H9 (cell line): Measurements from ENCODE around the gene MS4A4A. TPM values are rescaled to one million over a fixed set of nuclear protein-coding genes. Genes with fewer than 3 reads are reported as not detected.

Source experiments
- DNase-seq: peaks from one replicate; pipeline ENCODE4 v3.0.0-alpha.2; 2017
- H2AFZ ChIP-seq: one replicate; pipeline ENCODE4 v1.6.1; 2013; ENCODE audit warnings: mild to moderate bottlenecking, low read length, control low read depth, moderate library complexity
- H2AK5ac ChIP-seq: 2 replicates; pipeline ENCODE4 v1.6.1; 2013; ENCODE audit warnings: low read length, control low read depth, mixed read lengths; ENCODE audit not compliant: insufficient read length
- H2BK120ac ChIP-seq: one replicate; pipeline ENCODE4 v1.6.1; 2013; ENCODE audit warnings: low read depth, mild to moderate bottlenecking, low read length, control low read depth, inconsistent platforms; ENCODE audit not compliant: poor library complexity, severe bottlenecking
- H2BK12ac ChIP-seq: 2 replicates; pipeline ENCODE4 v1.6.1; 2013; ENCODE audit warnings: low read length, control low read depth, mixed read lengths, low read depth; ENCODE audit not compliant: insufficient read length
- H2BK15ac ChIP-seq: 2 replicates; pipeline ENCODE4 v1.6.1; 2013; ENCODE audit warnings: low read depth, low read length, control low read depth
- H2BK20ac ChIP-seq: one replicate; pipeline ENCODE4 v1.6.1; 2013; ENCODE audit warnings: low read depth, mild to moderate bottlenecking, low read length, control low read depth, inconsistent platforms; ENCODE audit not compliant: poor library complexity, severe bottlenecking
- H2BK5ac ChIP-seq: 2 replicates; pipeline ENCODE4 v1.6.1; 2013; ENCODE audit warnings: low read length, control low read depth, mixed read lengths; ENCODE audit not compliant: insufficient read length
- H3K14ac ChIP-seq: 2 replicates; pipeline ENCODE4 v1.6.1; 2013; ENCODE audit warnings: low read length, control low read depth; ENCODE audit not compliant: insufficient read depth
- H3K18ac ChIP-seq: 2 replicates; pipeline ENCODE4 v1.6.1; 2013; ENCODE audit warnings: low read depth, mild to moderate bottlenecking, mixed read lengths, low read length, control low read depth; ENCODE audit not compliant: insufficient read length
- H3K23ac ChIP-seq: 2 replicates; pipeline ENCODE4 v1.6.1; 2013; ENCODE audit warnings: low read length, control low read depth, mixed read lengths, low read depth; ENCODE audit not compliant: insufficient read length
- H3K23me2 ChIP-seq: 2 replicates; pipeline ENCODE4 v1.6.1; 2013; ENCODE audit warnings: low read depth, mild to moderate bottlenecking, mixed read lengths, low read length, control low read depth; ENCODE audit not compliant: insufficient read length, poor library complexity, severe bottlenecking
- H3K27ac ChIP-seq: 2 replicates; pipeline ENCODE4 v1.5.1; 2013; ENCODE audit warnings: low read length, control low read depth, mixed read lengths, low read depth; ENCODE audit not compliant: insufficient read length
- H3K27me3 ChIP-seq: 2 replicates; pipeline ENCODE4 v1.6.1; 2013; ENCODE audit warnings: low read length, control low read depth, inconsistent platforms; ENCODE audit not compliant: insufficient read depth
- H3K4ac ChIP-seq: 2 replicates; pipeline ENCODE4 v1.6.1; 2013; ENCODE audit warnings: low read depth, mild to moderate bottlenecking, control low read depth, inconsistent platforms, low read length, moderate library complexity
- H3K4me1 ChIP-seq: 2 replicates; pipeline ENCODE4 v1.6.1; 2013; ENCODE audit warnings: low read length, control low read depth, inconsistent platforms; ENCODE audit not compliant: insufficient read depth
- H3K4me2 ChIP-seq: 2 replicates; pipeline ENCODE4 v1.6.1; 2013; ENCODE audit warnings: low read length, control low read depth, mixed read lengths; ENCODE audit not compliant: insufficient read length, insufficient read depth
- H3K56ac ChIP-seq: 2 replicates; pipeline ENCODE4 v1.6.1; 2013; ENCODE audit warnings: low read depth, mild to moderate bottlenecking, mixed read lengths, low read length, control low read depth; ENCODE audit not compliant: insufficient read length
- H3K79me1 ChIP-seq: 2 replicates; pipeline ENCODE4 v1.6.1; 2013; ENCODE audit warnings: low read depth, mild to moderate bottlenecking, moderate library complexity, low read length, control low read depth, inconsistent platforms; ENCODE audit not compliant: insufficient read depth, poor library complexity, severe bottlenecking
- H3K79me2 ChIP-seq: 2 replicates; pipeline ENCODE4 v1.6.1; 2013; ENCODE audit warnings: low read length, control low read depth, inconsistent platforms; ENCODE audit not compliant: insufficient read depth
- H3K9ac ChIP-seq: 2 replicates; pipeline ENCODE4 v1.6.1; 2013; ENCODE audit warnings: low read length, control low read depth, mixed read lengths; ENCODE audit not compliant: insufficient read length; ENCODE audit errors: extremely low read depth
- H3K9me3 ChIP-seq: one replicate; pipeline ENCODE4 v1.6.1; 2013; ENCODE audit warnings: low read depth, low read length, inconsistent platforms; ENCODE audit not compliant: control insufficient read depth
- H3T11ph ChIP-seq: one replicate; pipeline ENCODE4 v1.6.1; 2013; ENCODE audit warnings: mild to moderate bottlenecking, low read length, control low read depth, inconsistent platforms
- H4K20me1 ChIP-seq: one replicate; pipeline ENCODE4 v1.6.1; 2013; ENCODE audit not compliant: control insufficient read depth, insufficient read length, insufficient read depth
- H4K5ac ChIP-seq: 2 replicates; pipeline ENCODE4 v1.6.1; 2013; ENCODE audit warnings: low read depth, mild to moderate bottlenecking, mixed read lengths, low read length, control low read depth; ENCODE audit not compliant: insufficient read length
- H4K8ac ChIP-seq: replicated peaks from 2 replicates; pipeline ENCODE4 v1.6.1; 2013; ENCODE audit warnings: low read length, control low read depth, mixed read lengths, low read depth; ENCODE audit not compliant: insufficient read length
- H4K91ac ChIP-seq: 2 replicates; pipeline ENCODE4 v1.6.1; 2013; ENCODE audit warnings: low read depth, mild to moderate bottlenecking, moderate library complexity, mixed read lengths, low read length, control low read depth; ENCODE audit not compliant: insufficient read length
- H3K27ac Mint-ChIP-seq, 3 experiments: 2 replicates in 2 of 3; 3 replicates in 1 of 3; pipeline ENCODE4 v1.8.0; 2020 to 2021; ENCODE audit warnings: mixed read lengths in 3 of 3, mild to moderate bottlenecking in 1 of 3, moderate library complexity in 1 of 3
- H3K27me3 Mint-ChIP-seq: 2 replicates; pipeline ENCODE4 v1.8.0; 2021; ENCODE audit warnings: low read depth, mild to moderate bottlenecking, moderate library complexity, mixed read lengths
- H3K36me3 Mint-ChIP-seq, 3 experiments: 2 replicates in 2 of 3; 3 replicates in 1 of 3; pipeline ENCODE4 v1.8.0; 2020 to 2021; ENCODE audit warnings: low read depth in 3 of 3, mixed read lengths in 3 of 3; ENCODE audit not compliant: insufficient read depth in 1 of 3
- H3K4me1 Mint-ChIP-seq, 2 experiments: 2 replicates each; pipeline ENCODE4 v1.8.0; 2020; ENCODE audit warnings: mixed read lengths in 2 of 2
- H3K4me3 Mint-ChIP-seq, 2 experiments: 2 replicates in 1 of 2; 3 replicates in 1 of 2; pipeline ENCODE4 v1.8.0; 2020 to 2021; ENCODE audit warnings: mild to moderate bottlenecking in 2 of 2, mixed read lengths in 2 of 2, moderate library complexity in 1 of 2
- H3K9me3 Mint-ChIP-seq, 2 experiments: 2 replicates in 1 of 2; 3 replicates in 1 of 2; pipeline ENCODE4 v1.8.0; 2020; ENCODE audit warnings: mild to moderate bottlenecking in 2 of 2, mixed read lengths in 2 of 2, moderate library complexity in 1 of 2
- WGBS: extraction: QIAGEN DNeasy Blood & Tissue Kit; methylation state at CpG from one replicate; pipeline ENCODE4 v1.1.7; 2013; ENCODE audit warnings: missing lambda C conversion rate, low lambda C conversion rate, mixed read lengths; ENCODE audit not compliant: insufficient read length; ENCODE audit errors: extremely low coverage; 5-methylcytosine and 5-hydroxymethylcytosine counted together
- total RNA-seq: library from RNA; stranded (reverse); gene quantifications from 2 replicates; pipeline ENCODE4 v1.2.1, GENCODE V29; 2021
- TF ChIP-seq, protein P1 (sequence below): fragments of 200-600 bp; sonication (generic); conservative IDR thresholded peaks from 3 replicates; pipeline ENCODE4 v1.8.0; 2021; ENCODE audit warnings: antibody characterized with exemption, mild to moderate bottlenecking

Gene MS4A4A
- total RNA-seq, 1 experiment from 2014 or later, result not detected

DNA sequence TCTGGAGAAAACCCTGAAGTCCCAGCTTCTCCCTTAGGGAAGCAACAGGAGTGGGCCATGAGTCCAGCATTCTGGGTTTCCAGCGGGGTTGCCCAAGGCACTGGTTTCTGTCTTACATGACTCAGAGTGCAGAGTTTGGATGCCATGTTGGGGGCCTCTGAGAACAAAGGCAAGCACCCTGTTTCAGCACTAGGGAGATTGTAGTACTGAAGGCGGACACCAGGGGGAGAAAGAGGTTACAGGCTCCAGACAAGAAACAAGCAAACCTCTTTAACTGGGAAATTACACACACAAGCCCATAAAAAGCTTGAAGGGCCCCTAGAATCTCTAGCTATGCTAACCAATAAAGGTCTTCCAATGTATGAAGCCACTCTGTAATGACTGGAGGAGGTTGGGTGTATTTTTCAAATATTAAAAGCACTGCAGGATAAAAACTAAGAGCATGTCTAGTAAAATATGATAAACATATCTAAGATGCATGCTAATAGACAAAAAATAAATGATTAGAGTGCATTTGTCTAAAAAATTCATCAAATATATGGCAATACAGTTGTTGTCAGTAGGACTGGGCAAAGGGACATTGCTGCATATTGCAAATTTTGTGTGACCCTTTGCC is 53.6 kb downstream of the MS4A4A start:
- peak; percentile 87 for DNase-seq
- Histone ChIP-seq H2BK15ac (no peak overlapping the region), H3K18ac (peak overlapping the region; percentile 54), H2BK12ac (no peak overlapping the region), H3K23me2 (no peaks in the 10 kb centered on the region), H2BK20ac (no peak overlapping the region), H3T11ph (no peak overlapping the region), H3K4ac (no peak overlapping the region), H3K4me1 (no peaks in the 10 kb centered on the region), H3K23ac (no peak overlapping the region), H2BK120ac (no peak overlapping the region), H4K5ac (no peak overlapping the region), H3K14ac (no peak overlapping the region), H4K91ac (no peak overlapping the region), H2BK5ac (no peak overlapping the region), H3K56ac (no peak overlapping the region), H4K8ac (no peak overlapping the region), H3K27ac (no peak overlapping the region), H4K20me1 (no peaks in the 10 kb centered on the region), H3K4me2 (no peak overlapping the region), H3K9ac (no peak overlapping the region), H3K27me3 (no peaks in the 10 kb centered on the region), H3K79me2 (no peaks in the 10 kb centered on the region), H2AK5ac (no peak overlapping the region), H2AFZ (no peak overlapping the region), H3K9me3 (no peaks in the 10 kb centered on the region), H3K79me1 (no peaks in the 10 kb centered on the region)
- Mint-ChIP-seq H3K27ac (no peak overlapping the region), H3K36me3 (peaks cover 2 to 4% (median 2%) of the 10 kb centered on the region in 3 experiments; a peak in 3 of 7 replicates), H3K4me3 (no peak overlapping the region), H3K9me3 (peaks cover 12 to 15% of the 10 kb centered on the region in 2 experiments), H3K27me3 (no peaks in the 10 kb centered on the region), H3K4me1 (peaks cover 18 to 20% of the 10 kb centered on the region in 2 experiments)
- WGBS, result no CpG with 5 or more reads among the region's 2 CpGs
- TF ChIP-seq, protein P1, sequence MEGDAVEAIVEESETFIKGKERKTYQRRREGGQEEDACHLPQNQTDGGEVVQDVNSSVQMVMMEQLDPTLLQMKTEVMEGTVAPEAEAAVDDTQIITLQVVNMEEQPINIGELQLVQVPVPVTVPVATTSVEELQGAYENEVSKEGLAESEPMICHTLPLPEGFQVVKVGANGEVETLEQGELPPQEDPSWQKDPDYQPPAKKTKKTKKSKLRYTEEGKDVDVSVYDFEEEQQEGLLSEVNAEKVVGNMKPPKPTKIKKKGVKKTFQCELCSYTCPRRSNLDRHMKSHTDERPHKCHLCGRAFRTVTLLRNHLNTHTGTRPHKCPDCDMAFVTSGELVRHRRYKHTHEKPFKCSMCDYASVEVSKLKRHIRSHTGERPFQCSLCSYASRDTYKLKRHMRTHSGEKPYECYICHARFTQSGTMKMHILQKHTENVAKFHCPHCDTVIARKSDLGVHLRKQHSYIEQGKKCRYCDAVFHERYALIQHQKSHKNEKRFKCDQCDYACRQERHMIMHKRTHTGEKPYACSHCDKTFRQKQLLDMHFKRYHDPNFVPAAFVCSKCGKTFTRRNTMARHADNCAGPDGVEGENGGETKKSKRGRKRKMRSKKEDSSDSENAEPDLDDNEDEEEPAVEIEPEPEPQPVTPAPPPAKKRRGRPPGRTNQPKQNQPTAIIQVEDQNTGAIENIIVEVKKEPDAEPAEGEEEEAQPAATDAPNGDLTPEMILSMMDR, result peak; percentile 76
